Common myeloid progenitor, CD34-positive (primary cell): ENCODE data around the gene PODXL2.

Experiments used
- CTCF ChIA-PET: fragments of 350-600 bp; sonication (Branson Sonifier 250); formaldehyde crosslinking; loops from one replicate; lab custom pipeline; 2021; ENCODE audit warnings: antibody characterized with exemption; lab: Charles Lee
- POLR2A ChIA-PET: fragments of 350-600 bp; sonication (Branson Sonifier 250); formaldehyde crosslinking; loops from one replicate; lab custom pipeline; 2021; ENCODE audit warnings: antibody characterized with exemption; lab: Charles Lee
- DNase-seq, 3 donors: peaks; one replicate each; pipeline versions ENCODE4 v3.0.0 to v3.0.0-alpha.2; 2013
- H3K27ac ChIP-seq, 2 experiments: 1 replicate in 1 of 2; 2 replicates in 1 of 2; pipeline ENCODE4 v1.7.0; 2013; ENCODE audit warnings: inconsistent platforms in 2 of 2, low read length in 2 of 2, mild to moderate bottlenecking in 2 of 2, low read depth in 1 of 2, moderate library complexity in 1 of 2; ENCODE audit not compliant: severe bottlenecking in 2 of 2, insufficient read depth in 1 of 2, poor library complexity in 1 of 2
- H3K27me3 ChIP-seq, 5 experiments: replicated peaks in 2 of 5; 1 replicate in 3 of 5; 2 replicates in 2 of 5; pipeline versions ENCODE4 v1.6.1 to v1.7.0; 2013; ENCODE audit warnings: low read length in 4 of 5, mild to moderate bottlenecking in 2 of 5, moderate library complexity in 2 of 5, inconsistent platforms in 1 of 5; ENCODE audit not compliant: insufficient read depth in 5 of 5, control insufficient read depth in 4 of 5
- H3K36me3 ChIP-seq, 4 experiments: 1 replicate in 2 of 4; 2 replicates in 2 of 4; pipeline versions ENCODE4 v1.6.1 to v1.7.0; 2013; ENCODE audit warnings: low read length in 3 of 4, control low read depth in 1 of 4, mild to moderate bottlenecking in 1 of 4; ENCODE audit not compliant: control insufficient read depth in 4 of 4, insufficient read depth in 4 of 4
- H3K4me1 ChIP-seq, 4 experiments: 1 replicate in 3 of 4; 2 replicates in 1 of 4; pipeline versions ENCODE4 v1.6.1 to v1.7.1; 2013; ENCODE audit warnings: low read length in 3 of 4, mild to moderate bottlenecking in 3 of 4, control low read depth in 1 of 4, inconsistent platforms in 1 of 4, moderate library complexity in 1 of 4; ENCODE audit not compliant: control insufficient read depth in 4 of 4, insufficient read depth in 4 of 4; ENCODE audit errors: control extremely low read depth in 1 of 4
- H3K4me3 ChIP-seq, 7 experiments: 1 replicate in 4 of 7; 2 replicates in 3 of 7; pipeline versions ENCODE4 v1.5.1 to v1.7.0; 2013; ENCODE audit warnings: mild to moderate bottlenecking in 7 of 7, low read length in 6 of 7, moderate library complexity in 6 of 7, inconsistent platforms in 2 of 7, low read depth in 2 of 7, control low read depth in 1 of 7; ENCODE audit not compliant: insufficient read depth in 4 of 7, control insufficient read depth in 1 of 7; ENCODE audit errors: extremely low read depth in 1 of 7
- H3K9me3 ChIP-seq, 5 experiments: 1 replicate in 4 of 5; 2 replicates in 1 of 5; pipeline versions ENCODE4 v1.6.1 to v1.7.1; 2013; ENCODE audit warnings: low read length in 4 of 5, mild to moderate bottlenecking in 2 of 5, inconsistent platforms in 1 of 5, low read depth in 1 of 5, moderate library complexity in 1 of 5; ENCODE audit not compliant: control insufficient read depth in 4 of 5, insufficient read depth in 2 of 5; ENCODE audit errors: control extremely low read depth in 1 of 5
- WGBS: methylation state at CpG from one replicate; pipeline ENCODE4 v1.1.5; 2013; ENCODE audit not compliant: insufficient coverage; 5-methylcytosine and 5-hydroxymethylcytosine counted together

The PODXL2 gene

GRCh38 chr3:127588806-127589577, 40.0 kb upstream of the PODXL2 start:
- H3K4me3 ChIP-seq, result peak overlapping the region; percentile 71 to 94 (median 85)
- no peaks in the 10 kb centered on the region for H3K9me3 ChIP-seq
- H3K27me3 ChIP-seq, result no peaks in the 10 kb centered on the region
- 15% methylated on average over 11 of the region's 12 CpGs for WGBS
- peak in 2 of 3 donors; percentile 28 to 32 for DNase-seq
- H3K27ac ChIP-seq, result peak overlapping the region in 1 of 2 experiments; percentile 94
- POLR2A ChIA-PET, result interaction anchor here (0.7 kb wide), 1 partner anchor 477 kb away, joined by 3 read pairs; no protein-coding TSS in a partner anchor
- H3K36me3 ChIP-seq, result peaks cover 0 to 12% (median 4%) of the 10 kb centered on the region in 4 experiments
- peaks cover 0 to 32% (median 28%) of the 10 kb centered on the region in 4 experiments for H3K4me1 ChIP-seq
- CTCF ChIA-PET, result interaction anchor here (0.7 to 7.1 kb wide), 3 partner anchors 14 to 18 kb away, joined by 3 to 42 read pairs (median 4); no protein-coding TSS in a partner anchor

GRCh38 chr3:127589600-127590281, 39.2 kb upstream of the PODXL2 start:
- Histone ChIP-seq H3K4me3 (peak overlapping the region; percentile 71 to 94 (median 85)), H3K27ac (peak overlapping the region; percentile 85 to 94), H3K36me3 (peaks cover 0 to 12% (median 4%) of the 10 kb centered on the region in 4 experiments), H3K4me1 (peaks cover 0 to 32% (median 28%) of the 10 kb centered on the region in 4 experiments), H3K27me3 (no peaks in the 10 kb centered on the region), H3K9me3 (no peaks in the 10 kb centered on the region)
- CTCF ChIA-PET, result interaction anchor here (0.7 to 7.1 kb wide), 3 partner anchors 11 to 18 kb away, joined by 3 to 42 read pairs (median 5); no protein-coding TSS in a partner anchor
- DNase-seq, result peak in 1 of 3 donors; percentile 20
- 0% methylated on average over 38 of the region's 56 CpGs for WGBS
- POLR2A ChIA-PET, result no interaction called here

- peak overlapping the region; percentile 85 to 94 for H3K27ac ChIP-seq
- peaks cover 0 to 32% (median 27%) of the 10 kb centered on the region in 4 experiments for H3K4me1 ChIP-seq
- H3K9me3 ChIP-seq, result no peaks in the 10 kb centered on the region
- H3K36me3 ChIP-seq, result peaks cover 0 to 12% (median 3%) of the 10 kb centered on the region in 4 experiments
- CTCF ChIA-PET, result interaction anchor here (1.1 to 7.1 kb wide), 4 partner anchors 11 to 369 kb away, joined by 3 to 42 read pairs (median 4); no protein-coding TSS in a partner anchor
- under 1% methylated on average over 38 of the region's 41 CpGs for WGBS
- DNase-seq, result no peak
- POLR2A ChIA-PET, result no interaction called here
- no peaks in the 10 kb centered on the region for H3K27me3 ChIP-seq
- peak overlapping the region; percentile 71 to 94 (median 85) for H3K4me3 ChIP-seq
Measured at GRCh38 chr3:127590282-127590592, 38.7 kb upstream of the PODXL2 start.

GRCh38 chr3:127590593-127591465, 38.2 kb upstream of the PODXL2 start, which contains the start of gene TPRA1:
TPRA1 (minus strand) TSS chr3:127590733; CDS start chr3:127580146, 10,587 bp downstream.
- ChIA-PET POLR2A (no interaction called here), CTCF (interaction anchor here (0.9 to 7.1 kb wide), 5 partner anchors 12 to 368 kb away, joined by 3 to 42 read pairs (median 3); no protein-coding TSS in a partner anchor)
- peak; percentile 96 to 98 (median 98) for DNase-seq
- H3K4me1 ChIP-seq, result peaks cover 0 to 32% (median 27%) of the 10 kb centered on the region in 4 experiments
- H3K36me3 ChIP-seq, result peaks cover 0 to 12% (median 3%) of the 10 kb centered on the region in 4 experiments
- WGBS, result under 1% methylated on average over 69 of the region's 72 CpGs
- H3K4me3 ChIP-seq, result peak within 1 kb of the TSS; percentile 71 to 94 (median 85)
- H3K27me3 ChIP-seq, result no peaks in the 10 kb centered on the region
- peak within 1 kb of the TSS; percentile 85 to 94 for H3K27ac ChIP-seq
- H3K9me3 ChIP-seq, result no peaks in the 10 kb centered on the region

GRCh38 chr3:127593178-127593577, 35.8 kb upstream of the PODXL2 start:
- WGBS, result 89% methylated on average over 4 of the region's 5 CpGs
- ChIA-PET POLR2A (no interaction called here), CTCF (interaction anchor here (1.5 kb wide), 1 partner anchor 18 kb away, joined by 5 read pairs; no protein-coding TSS in a partner anchor)
- no peaks in the 10 kb centered on the region for H3K36me3 ChIP-seq
- H3K9me3 ChIP-seq, result no peaks in the 10 kb centered on the region
- no peak for DNase-seq
- H3K27me3 ChIP-seq, result no peaks in the 10 kb centered on the region
- H3K4me1 ChIP-seq, result peaks cover 0 to 38% (median 27%) of the 10 kb centered on the region in 4 experiments
- no peak overlapping the region for H3K27ac ChIP-seq
- no peak overlapping the region for H3K4me3 ChIP-seq

- Histone ChIP-seq H3K27ac (no peak overlapping the region), H3K9me3 (no peaks in the 10 kb centered on the region)
- CTCF ChIA-PET, result interaction anchor here (0.9 kb wide), 1 partner anchor 8 kb away, joined by 3 read pairs; no protein-coding TSS in a partner anchor
Measured at GRCh38 chr3:127595303-127595702, 33.7 kb upstream of the PODXL2 start.

More at GRCh38 chr3:127595303-127595702, 33.7 kb upstream of the PODXL2 start:
- 100% methylated on average over 3 of the region's 4 CpGs for WGBS
- Histone ChIP-seq H3K4me1 (peaks cover 5 to 38% (median 28%) of the 10 kb centered on the region in 4 experiments), H3K36me3 (peaks cover 0 to 14% (median 2%) of the 10 kb centered on the region in 4 experiments), H3K27me3 (no peaks in the 10 kb centered on the region), H3K4me3 (no peak overlapping the region)
- DNase-seq, result no peak
- POLR2A ChIA-PET, result no interaction called here
